ENCODE measurements around the gene ARL4C. TPM values are rescaled to one million over a fixed set of nuclear protein-coding genes. Genes with fewer than 3 reads are reported as not detected.

Gene ARL4C
- total RNA-seq, 3 donors from 2014 or later = 4.5 to 15.1 (median 8.4) TPM

DNA sequence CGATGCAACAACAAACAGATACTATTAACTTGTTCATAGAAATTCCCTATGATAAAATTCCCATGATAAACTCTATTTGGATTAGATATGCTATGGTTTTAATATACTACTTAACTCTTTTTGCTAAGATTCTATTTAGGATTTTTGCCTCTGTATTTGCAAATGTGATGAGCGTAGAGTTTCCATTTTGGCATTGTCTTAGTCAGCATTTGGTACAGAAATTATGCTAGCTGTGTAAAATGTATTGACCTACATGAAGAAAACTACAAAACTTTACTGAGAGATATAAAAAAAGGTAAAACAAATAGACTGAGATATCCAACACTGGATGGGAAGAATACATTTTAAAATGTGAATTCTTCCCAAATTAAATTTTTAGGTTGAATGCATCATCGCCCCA is 29.8 kb upstream of the ARL4C start:
- H3K4me1 ChIP-seq (ENCODE audit: low read depth) = no peaks in the 10 kb centered on the region
- no peaks in the 10 kb centered on the region for H3K36me3 ChIP-seq (ENCODE audit: low read depth)
- DNase-seq (no peak), ATAC-seq (no peak)
- TF ChIP-seq, protein P1, sequence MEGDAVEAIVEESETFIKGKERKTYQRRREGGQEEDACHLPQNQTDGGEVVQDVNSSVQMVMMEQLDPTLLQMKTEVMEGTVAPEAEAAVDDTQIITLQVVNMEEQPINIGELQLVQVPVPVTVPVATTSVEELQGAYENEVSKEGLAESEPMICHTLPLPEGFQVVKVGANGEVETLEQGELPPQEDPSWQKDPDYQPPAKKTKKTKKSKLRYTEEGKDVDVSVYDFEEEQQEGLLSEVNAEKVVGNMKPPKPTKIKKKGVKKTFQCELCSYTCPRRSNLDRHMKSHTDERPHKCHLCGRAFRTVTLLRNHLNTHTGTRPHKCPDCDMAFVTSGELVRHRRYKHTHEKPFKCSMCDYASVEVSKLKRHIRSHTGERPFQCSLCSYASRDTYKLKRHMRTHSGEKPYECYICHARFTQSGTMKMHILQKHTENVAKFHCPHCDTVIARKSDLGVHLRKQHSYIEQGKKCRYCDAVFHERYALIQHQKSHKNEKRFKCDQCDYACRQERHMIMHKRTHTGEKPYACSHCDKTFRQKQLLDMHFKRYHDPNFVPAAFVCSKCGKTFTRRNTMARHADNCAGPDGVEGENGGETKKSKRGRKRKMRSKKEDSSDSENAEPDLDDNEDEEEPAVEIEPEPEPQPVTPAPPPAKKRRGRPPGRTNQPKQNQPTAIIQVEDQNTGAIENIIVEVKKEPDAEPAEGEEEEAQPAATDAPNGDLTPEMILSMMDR (IDR thresholded peaks at IDR 0.05) = no peak
- H3K4me3 ChIP-seq = no peak overlapping the region
- intact Hi-C loops (cut with DNase I, micrococcal nuclease) = no loop called here
- no peaks in the 10 kb centered on the region for H3K9me3 ChIP-seq

DNA sequence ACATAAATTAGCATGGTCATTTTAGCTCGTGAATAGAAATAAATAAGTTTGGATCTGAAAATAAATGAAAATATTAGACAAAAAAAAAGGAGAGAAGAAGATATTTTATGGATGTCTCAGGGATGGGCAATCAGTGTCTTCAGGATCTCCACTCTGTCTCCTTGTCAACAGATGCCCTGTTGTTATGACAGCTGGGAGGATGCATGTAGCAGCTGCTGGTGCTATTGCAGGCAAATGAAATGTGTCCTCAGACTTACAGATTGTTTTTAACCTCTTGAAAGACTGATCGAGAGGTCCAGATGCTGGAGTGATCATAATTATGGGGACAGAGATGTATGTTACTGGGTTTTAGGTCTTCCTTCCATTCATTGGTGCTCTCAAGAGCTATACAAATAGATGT is 24.7 kb upstream of the ARL4C start:
- Histone ChIP-seq H3K36me3 (ENCODE audit: low read depth) (no peaks in the 10 kb centered on the region), H3K4me1 (ENCODE audit: low read depth) (no peaks in the 10 kb centered on the region), H3K9me3 (no peaks in the 10 kb centered on the region), H3K4me3 (no peak overlapping the region)
- intact Hi-C loops (cut with DNase I, micrococcal nuclease) = no loop called here
- TF ChIP-seq, protein P1 (IDR thresholded peaks at IDR 0.05) = no peak
- no peak for DNase-seq
- ATAC-seq = no peak

DNA sequence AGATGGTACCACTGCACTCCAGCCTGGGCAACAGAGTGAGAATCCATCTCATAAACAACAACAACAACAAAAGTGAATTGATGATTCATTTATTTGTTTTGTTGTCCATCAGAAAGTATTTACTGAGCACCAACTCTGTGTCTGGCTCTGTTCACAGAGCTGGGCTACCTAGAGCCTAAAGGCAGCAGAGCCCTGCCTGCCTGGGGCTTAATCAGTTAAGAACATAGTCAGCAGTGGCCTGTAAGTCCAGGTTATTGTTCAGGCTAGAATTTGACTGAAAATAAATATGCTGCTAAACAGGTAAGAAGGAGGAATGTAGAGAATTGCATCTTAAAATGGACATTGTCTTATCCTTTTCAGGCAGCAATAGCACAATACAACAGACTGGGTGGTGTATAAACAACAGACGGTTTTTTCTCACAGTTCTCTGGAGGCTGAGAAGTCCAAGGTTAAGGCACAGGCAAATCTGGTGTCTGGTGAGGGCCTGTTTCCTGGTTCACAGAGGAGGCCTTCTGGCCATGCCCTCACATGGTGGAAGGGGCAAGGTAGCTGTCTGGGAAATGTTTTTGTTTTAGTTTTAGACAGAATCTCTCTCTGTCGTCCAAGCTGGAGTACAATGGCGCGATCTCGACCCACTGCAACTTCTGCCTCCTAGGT is 22.2 kb upstream of the ARL4C start:
- DNase-seq (no peak), ATAC-seq (peak; percentile 24)
- Histone ChIP-seq H3K9me3 (no peaks in the 10 kb centered on the region), H3K36me3 (ENCODE audit: low read depth) (no peaks in the 10 kb centered on the region), H3K4me1 (ENCODE audit: low read depth) (no peaks in the 10 kb centered on the region), H3K4me3 (no peak overlapping the region)
- intact Hi-C loops (cut with DNase I, micrococcal nuclease) = no loop called here
- TF ChIP-seq, protein P1 (IDR thresholded peaks at IDR 0.05) = no peak

DNA sequence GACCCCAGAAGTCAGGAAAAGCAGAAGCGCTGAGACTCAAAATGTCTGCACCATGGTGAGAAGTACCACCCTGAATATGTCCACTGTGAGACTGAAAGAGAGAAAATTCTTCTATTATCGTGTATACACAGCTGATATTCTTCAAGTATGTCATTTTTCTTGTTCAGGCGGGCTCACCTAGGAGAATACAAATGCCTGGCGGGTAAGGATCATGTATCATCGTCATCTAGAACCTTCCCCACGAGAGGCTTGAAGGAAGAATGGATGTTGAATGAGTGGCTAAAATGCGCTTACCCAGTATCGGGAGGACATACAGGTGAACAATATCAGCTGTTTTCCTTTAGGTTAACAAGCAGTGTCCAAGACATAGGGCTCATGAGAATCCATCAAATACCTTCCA is 21.1 kb upstream of the ARL4C start:
- TF ChIP-seq, protein P1 (IDR thresholded peaks at IDR 0.05) = no peak
- no peaks in the 10 kb centered on the region for H3K36me3 ChIP-seq (ENCODE audit: low read depth)
- ATAC-seq (no peak), DNase-seq (no peak)
- no peak overlapping the region for H3K4me3 ChIP-seq
- intact Hi-C loops (cut with DNase I, micrococcal nuclease) = no loop called here
- no peaks in the 10 kb centered on the region for H3K9me3 ChIP-seq
- no peaks in the 10 kb centered on the region for H3K4me1 ChIP-seq (ENCODE audit: low read depth)

DNA sequence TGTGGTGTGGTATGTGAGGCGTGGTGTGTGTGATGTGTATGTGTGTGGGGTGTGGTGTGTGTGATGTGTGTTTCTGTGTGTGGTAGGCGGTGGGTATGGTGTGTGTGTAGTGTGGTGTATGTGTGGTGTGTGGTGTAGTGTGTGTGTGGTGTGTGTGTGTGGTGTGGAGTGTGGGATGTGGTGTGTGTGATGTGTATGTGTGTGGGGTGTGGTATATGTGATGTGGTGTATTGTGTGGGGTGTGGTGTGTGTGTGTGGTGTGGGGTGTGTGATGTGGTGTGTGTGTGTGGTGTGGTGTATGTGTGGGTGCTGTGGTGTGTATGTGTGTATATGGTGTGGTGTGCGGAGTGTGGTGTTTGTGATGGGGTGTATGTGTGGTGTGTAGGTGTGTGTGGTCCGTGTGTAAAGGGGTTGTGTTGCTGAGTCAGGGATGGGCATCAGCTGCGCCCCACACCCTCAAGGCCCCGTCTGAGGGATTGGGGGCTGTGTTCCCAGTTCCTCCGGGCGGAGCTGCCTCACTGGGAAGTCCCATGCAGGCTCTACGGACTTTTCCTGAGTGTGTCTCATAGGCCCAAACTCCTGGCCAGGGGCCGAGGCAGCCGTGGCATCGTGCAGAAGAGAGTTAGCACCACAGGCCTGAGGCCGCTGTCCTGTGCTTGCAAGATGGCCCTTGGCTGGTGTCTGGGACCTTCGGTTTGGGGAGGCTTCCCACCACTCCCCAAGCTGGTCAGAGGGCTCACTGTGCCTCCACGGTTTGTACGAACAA is 18.2 kb upstream of the ARL4C start:
- H3K9me3 ChIP-seq = no peaks in the 10 kb centered on the region
- intact Hi-C loops (cut with DNase I, micrococcal nuclease) = no loop called here
- H3K4me1 ChIP-seq (ENCODE audit: low read depth) = no peaks in the 10 kb centered on the region
- ATAC-seq (no peak), DNase-seq (no peak)
- TF ChIP-seq, protein P1 (IDR thresholded peaks at IDR 0.05) = no peak
- H3K4me3 ChIP-seq = no peak overlapping the region
- no peaks in the 10 kb centered on the region for H3K36me3 ChIP-seq (ENCODE audit: low read depth)
